ENCODE results near the gene FERMT1.

DNA sequence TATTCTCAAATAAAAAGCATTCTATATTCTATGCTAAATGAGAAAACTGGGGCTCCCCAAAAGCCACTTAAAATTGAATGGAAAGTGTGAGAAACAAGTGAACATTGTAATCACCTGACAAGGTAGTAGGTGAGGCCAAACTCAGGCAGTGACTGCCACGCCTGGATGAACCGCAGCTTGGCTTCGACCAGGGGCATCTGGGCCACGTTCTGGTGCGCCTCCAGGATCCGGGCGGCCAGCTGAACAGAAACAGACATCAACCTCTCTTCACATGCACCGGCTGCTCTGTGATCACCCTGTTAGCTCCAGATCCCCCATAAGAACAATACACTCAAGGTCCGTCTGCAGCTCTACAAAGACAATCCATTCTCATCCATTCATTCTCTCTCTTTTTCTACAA, 38.9 kb downstream of the FERMT1 start:
- TF ChIP-seq CTCF (IDR thresholded peaks at IDR 0.05; ENCODE audit: borderline replicate concordance, extremely low read depth, low read length, poor library complexity, severe bottlenecking) (no peak), EZH2 (IDR thresholded peaks at IDR 0.05; ENCODE audit: borderline replicate concordance, low read depth, low read length, severe bottlenecking) (no peak)
